Activated naive CD8-positive, alpha-beta T cell treated with anti-CD3 and anti-CD28 coated beads, Interleukin-2, amount 50 U/mL, for 16 hours (primary cell): ENCODE data around the gene SLC30A3.

ENCODE experiments used
- DNase-seq: peaks from one replicate; pipeline ENCODE4 v3.0.0-alpha.2; 2020; ENCODE audit warnings: low read depth, low spot score

The SLC30A3 gene

DNA sequence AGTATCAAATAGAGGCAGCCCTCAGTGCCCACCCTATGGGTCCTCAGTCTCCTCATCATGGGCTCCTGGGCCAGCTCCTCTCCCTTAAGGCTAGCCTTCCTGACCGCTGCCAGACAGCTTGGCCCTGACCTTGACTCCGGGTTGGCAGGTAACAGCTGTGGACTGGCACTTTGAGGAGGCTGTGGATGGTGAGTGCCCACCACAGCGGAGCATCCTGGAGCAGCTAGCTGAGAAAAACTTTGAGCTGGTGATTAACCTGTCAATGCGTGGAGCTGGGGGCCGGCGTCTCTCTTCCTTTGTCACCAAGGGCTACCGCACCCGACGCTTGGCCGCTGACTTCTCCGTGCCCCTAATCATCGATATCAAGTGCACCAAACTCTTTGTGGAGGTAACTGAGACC, 26.7 kb downstream of the SLC30A3 start:
- no peak for DNase-seq

- DNase-seq, result no peak
Measured at GRCh38 chr2:27233341-27233740, 29.5 kb downstream of the SLC30A3 start.

- DNase-seq, result no peak
Measured at GRCh38 chr2:27231921-27232320, 30.9 kb downstream of the SLC30A3 start.

DNA sequence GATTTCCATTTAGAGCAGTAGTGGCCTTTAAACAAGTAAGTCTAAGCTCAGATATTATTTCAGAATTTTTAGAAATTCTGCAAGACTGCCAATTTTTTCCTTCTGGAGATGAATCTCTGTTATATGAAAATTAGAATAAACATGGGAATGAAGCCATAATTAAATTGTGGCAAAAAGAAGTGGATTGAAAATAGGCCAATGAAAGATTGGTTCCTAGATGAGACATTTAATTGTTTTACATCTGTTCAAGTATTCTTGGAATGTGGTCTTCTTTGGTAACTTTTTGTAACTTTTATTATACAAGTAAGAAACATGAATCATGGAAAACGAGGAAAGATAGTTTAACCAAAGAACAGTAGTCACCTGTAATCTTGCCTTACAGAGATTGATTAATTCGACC, 35.3 kb downstream of the SLC30A3 start:
- DNase-seq, result no peak

- no peak for DNase-seq
Measured at GRCh38 chr2:27225526-27225925, 37.3 kb downstream of the SLC30A3 start.

GRCh38 chr2:27223416-27223815, 39.4 kb downstream of the SLC30A3 start:
- DNase-seq, result no peak

DNA sequence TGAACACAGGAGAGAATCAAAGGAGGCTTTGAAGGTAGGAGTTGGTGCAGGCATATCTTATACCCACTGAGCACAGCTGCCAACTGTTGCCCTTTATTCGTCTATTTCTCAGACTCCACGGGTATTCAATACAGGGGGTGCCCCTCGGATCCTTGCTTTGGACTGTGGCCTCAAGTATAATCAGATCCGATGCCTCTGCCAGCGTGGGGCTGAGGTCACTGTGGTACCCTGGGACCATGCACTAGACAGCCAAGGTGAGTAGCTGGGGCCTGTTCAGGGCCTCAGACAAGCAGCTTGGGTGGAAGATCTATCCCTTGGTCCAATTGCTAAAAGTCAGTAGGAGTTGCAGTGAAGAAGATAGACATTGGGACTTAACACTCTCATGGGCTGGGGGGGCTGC, 40.4 kb downstream of the SLC30A3 start:
- DNase-seq, result no peak

- DNase-seq, result no peak
Measured at GRCh38 chr2:27221166-27221565, 41.7 kb downstream of the SLC30A3 start.

DNA sequence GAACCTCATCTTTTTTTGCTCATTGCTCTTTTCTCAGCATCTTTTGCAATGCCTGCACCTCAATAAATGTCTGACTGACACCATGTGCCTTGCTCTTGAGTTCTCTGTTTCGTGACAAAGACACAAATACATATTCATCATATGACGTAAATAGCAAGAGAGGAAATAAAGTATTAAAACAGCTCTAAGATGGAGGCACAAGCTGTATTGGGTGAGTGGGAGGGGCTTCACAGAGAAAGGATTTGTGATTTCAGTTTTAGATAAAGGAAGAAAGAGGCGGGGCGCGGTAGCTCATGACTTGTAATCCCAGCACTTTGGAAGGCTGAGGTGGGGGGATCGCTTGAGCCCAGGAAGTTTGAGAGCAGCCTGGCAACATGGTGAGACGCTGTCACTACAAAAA, 42.8 kb downstream of the SLC30A3 start:
- DNase-seq, result no peak

GRCh38 chr2:27219091-27219490, 43.8 kb downstream of the SLC30A3 start:
- no peak for DNase-seq

GRCh38 chr2:27218614-27219013, 44.2 kb downstream of the SLC30A3 start:
- no peak for DNase-seq

GRCh38 chr2:27217173-27218121, 45.4 kb downstream of the SLC30A3 start, which contains the start of gene CAD:
Gene CAD (plus strand): TSS chr2:27217369. CDS start chr2:27217552, 183 bp downstream.
- DNase-seq, result peak; percentile 81

- no peak for DNase-seq
Measured at GRCh38 chr2:27216416-27217137, 46.3 kb downstream of the SLC30A3 start.

DNA sequence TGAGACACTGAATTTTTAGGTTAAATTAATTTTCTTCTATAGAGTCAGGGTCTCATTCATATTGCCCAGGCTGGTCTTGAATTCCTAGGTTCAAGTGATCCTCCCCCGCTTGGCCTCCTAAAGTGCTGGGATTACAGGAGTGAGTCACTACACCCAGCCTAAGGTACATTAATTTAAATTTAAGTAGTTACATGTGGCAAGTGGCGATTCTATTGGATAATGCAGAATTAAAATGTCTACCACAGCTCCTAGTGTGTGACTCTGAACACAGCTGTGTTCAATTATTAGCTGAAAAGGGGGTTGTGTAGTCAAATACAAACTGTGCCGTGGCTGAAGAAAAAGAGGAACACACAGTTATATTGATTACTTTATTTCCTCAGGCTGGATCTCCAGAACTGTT, 47.9 kb downstream of the SLC30A3 start:
- DNase-seq, result no peak

DNA sequence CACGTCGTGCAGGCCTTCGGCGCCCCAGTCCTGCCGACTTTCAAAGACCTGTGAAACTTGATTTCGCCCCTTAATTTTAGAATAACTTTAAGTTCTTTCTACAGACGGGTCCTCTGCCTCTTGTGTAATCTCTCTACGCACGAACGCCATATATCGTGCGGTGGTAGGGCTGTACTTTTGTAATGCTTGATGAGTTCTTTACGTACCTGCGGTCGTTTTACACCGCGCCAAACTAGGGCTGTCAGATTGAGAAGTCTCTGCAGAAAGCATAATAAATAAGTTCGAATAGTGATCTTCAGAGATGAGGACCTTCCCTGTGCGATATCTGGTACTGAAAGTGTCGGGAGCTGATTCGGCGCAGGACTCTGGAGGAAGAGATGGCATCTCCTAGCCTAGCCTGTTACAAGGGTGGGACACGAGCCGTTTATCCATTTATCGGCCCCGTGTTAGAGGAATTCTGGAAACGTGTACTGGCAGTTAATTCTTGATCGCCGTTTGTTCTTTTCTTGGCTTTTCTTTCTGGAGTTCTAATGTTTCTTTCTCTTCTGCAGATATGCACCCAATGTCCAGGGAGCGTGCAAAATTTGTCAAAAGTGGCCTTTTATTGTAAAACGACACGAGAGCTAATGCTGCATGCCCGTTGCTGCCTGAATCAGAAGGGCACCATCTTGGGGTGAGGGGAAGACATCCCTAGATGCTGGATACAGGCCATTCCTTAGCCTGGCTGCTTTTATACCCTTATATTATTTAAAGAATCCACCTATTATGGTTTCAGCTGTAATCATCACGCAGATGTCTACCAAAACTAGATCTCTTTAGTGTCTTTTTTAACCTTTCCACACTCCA, 50.0 kb downstream of the SLC30A3 start:
- DNase-seq, result no peak

DNA sequence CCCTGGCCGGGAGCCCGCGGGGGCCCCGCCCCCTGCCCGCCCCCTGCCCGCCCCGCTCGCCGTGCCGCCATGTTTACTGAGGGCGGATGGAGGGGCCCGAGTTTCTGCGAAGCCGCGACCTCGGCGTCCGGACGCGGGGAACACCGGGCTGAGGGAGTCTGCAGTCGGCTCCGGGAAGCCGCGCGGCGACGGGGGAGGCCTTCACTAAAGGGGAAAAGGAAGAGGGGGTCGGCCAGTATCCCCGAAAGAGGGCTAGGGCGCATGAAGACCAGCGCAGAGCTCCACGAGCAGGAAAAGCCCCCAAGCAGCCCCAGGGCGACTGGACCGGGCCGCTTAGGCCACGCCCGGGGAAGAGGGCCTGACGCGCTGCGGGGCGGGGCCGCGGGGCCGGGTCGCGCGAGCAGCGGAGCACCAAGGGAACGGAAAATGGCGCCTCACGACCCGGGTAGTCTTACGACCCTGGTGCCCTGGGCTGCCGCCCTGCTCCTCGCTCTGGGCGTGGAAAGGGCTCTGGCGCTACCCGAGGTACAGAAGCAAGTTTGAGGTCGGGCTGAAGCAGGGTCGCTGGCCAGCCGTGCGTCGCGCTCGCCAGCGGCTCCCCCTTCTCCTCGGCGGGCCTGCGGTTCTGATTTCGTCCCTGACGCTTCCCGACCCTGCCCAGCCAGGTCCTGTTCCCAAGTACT, 50.8 kb downstream of the SLC30A3 start, which contains the start of the genes ATRAID and SLC5A6:
ATRAID (plus strand) TSS at position 99 of the 683 bp plus-strand sequence; CDS start at position 427, 328 bp downstream.
SLC5A6 (minus strand) TSS at position 326 of the 683 bp plus-strand sequence. CDS start 4,618 bp downstream, outside the sequence.
- peak; percentile 82 for DNase-seq

- DNase-seq, result no peak
Measured at GRCh38 chr2:27211241-27211942, 51.5 kb downstream of the SLC30A3 start.

DNA sequence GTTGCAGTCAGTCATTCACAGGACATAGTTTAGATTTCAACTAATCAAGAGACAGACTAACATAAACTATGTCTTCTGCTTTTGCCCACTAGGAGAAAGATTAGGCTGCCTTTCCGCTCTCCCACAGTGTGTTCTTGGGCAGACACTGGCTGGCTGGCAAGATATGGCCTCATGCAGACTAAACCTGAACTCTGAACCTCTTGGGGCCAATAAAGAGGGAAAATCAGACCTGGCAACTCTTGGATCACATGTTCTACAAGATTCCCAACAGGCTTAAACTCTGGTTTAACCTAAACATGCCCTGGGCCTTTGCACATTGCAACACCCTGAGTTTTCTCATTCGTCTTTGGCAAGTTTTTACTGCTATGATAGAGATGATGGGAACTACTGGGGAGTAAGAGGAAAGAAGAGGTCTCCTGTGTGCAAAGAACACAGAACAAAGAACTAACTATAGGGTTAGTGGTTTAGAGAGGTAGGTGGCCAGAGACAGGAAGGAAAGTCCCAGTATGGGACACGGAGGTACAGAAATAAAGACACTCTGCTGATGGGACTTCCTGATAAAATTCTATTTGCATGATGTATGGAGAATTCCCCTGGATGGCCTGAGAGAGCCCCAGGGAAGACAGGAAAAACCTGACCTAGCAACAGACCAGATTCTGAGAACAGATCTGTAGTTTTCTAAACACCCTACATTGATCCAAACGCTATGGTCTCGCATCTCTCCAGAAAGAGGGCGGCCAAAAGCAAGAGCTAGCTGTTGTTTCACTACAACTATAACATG, 53.0 kb downstream of the SLC30A3 start:
- DNase-seq, result no peak

DNA sequence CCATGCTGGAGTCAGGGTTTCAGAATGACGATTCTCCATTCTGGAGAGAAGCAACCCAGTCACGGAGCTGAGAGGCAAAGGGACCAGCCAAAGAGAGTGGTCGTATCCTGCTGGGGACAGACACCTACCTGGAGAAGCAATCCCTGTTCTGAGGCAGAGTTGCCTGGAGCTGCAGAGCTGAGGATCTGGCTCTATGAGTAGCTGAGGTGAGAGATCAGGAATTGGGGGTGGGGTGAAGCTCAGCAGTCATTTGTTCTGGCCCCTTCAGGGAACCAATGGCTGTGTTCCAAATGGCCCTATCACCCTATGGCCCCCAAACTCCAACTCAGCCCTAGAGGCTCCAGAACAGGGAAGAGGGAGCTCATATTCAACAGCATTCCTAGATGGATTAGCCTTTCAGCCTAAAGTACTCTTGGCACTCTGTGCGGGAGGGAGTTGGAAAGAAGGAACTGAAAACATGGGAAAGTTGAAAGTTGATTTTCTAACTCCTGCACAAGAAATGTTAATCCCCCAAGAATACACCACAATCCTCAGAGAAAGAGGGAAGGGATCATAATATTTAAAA, 54.3 kb downstream of the SLC30A3 start:
- DNase-seq, result no peak
